Liver (tissue), 3 donors: ENCODE measurements around the gene SDSL.

Experiments used
- CTCF ChIP-seq: fragments of 150-350 bp; IDR thresholded peaks from 2 replicates; pipeline ENCODE4 v1.5.1; 2017; ENCODE audit warnings: improper control_type of control experiment, low read depth, low read length; ENCODE audit not compliant: missing input control
- FOXA1 ChIP-seq: IDR thresholded peaks from 2 replicates; pipeline ENCODE4 v1.6.1; 2016; ENCODE audit warnings: antibody characterized with exemption
- JUND ChIP-seq, 2 donors: IDR thresholded peaks; 2 replicates each; pipeline ENCODE4 v1.6.1; 2016; ENCODE audit warnings: antibody characterized with exemption in 2 of 2
- RAD21 ChIP-seq, 2 donors: IDR thresholded peaks; 2 replicates each; pipeline ENCODE4 v1.6.1; 2016; ENCODE audit warnings: antibody characterized with exemption in 2 of 2, mild to moderate bottlenecking in 2 of 2
- SP1 ChIP-seq: IDR thresholded peaks from 2 replicates; pipeline ENCODE4 v1.6.1; 2018; ENCODE audit warnings: antibody characterized with exemption, mild to moderate bottlenecking
- ZBTB33 ChIP-seq: IDR thresholded peaks from 2 replicates; pipeline ENCODE4 v1.6.1; 2016; ENCODE audit warnings: antibody characterized with exemption
- donor health status: healthy.
- donor health status: healthy.

DNA sequence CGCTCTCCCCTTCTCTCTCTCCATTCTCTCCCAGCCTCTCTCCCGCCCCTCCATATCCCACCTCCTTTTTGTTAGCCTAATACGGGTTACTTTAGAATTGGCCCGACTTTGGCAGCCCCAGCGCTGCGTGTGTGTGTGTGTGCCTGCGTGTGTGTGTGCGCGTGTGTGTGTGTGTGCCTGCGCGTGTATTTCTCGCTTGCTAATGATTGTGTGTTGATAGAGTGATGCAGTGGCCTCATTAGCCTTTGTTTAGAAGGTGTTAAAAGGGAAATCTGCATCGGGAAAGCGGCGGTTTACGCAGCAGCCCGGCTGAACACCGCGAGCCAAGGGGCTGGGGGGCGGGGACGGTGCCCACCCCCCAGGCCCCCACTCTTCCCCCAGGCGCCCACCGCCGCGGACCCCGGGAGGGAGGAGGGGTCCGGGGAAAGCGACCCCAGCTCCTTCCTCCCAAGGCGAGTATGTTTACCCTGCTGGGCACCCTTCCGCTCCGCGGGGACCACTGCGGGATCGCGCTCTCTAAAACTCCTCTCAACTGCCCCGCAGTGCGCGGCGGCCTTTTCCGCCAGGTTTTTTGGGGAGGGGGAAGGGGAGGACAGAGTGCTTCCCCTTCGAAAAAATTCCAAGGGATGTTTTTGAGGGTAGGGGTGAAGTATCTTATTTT, 56.3 kb downstream of the SDSL start:
- TF ChIP-seq FOXA1 = no peak
- TF ChIP-seq CTCF = no peak
- TF ChIP-seq JUND (IDR thresholded peaks at IDR 0.05) = no peak
- TF ChIP-seq RAD21 (IDR thresholded peaks at IDR 0.05) = no peak
- TF ChIP-seq SP1 = no peak
- no peak for TF ChIP-seq ZBTB33
